ENCODE results near the gene CWC25.
A peak's percentile ranks its signal among the peaks of the same experiment; 100 is the strongest.

Gene CWC25

GRCh38 chr17:38799501-38800236, 25.5 kb downstream of the CWC25 start, which contains the start of gene PIP4K2B:
Gene PIP4K2B (minus strand): TSS chr17:38799556. CDS start chr17:38799424, 132 bp downstream.
- no peak for TF ChIP-seq CTCF (IDR thresholded peaks at IDR 0.05; ENCODE audit: low read depth, low read length)
- peak; percentile 98 for DNase-seq (ENCODE audit: extremely low read depth, low read depth)

- TF ChIP-seq CTCF (IDR thresholded peaks at IDR 0.05; ENCODE audit: low read depth, low read length), result no peak
- DNase-seq (ENCODE audit: extremely low read depth, low read depth), result no peak
Measured at GRCh38 chr17:38798614-38799500, 26.3 kb downstream of the CWC25 start.

GRCh38 chr17:38797828-38798227, 27.3 kb downstream of the CWC25 start:
- TF ChIP-seq CTCF (IDR thresholded peaks at IDR 0.05; ENCODE audit: low read depth, low read length), result no peak
- DNase-seq (ENCODE audit: extremely low read depth, low read depth), result no peak

- DNase-seq (ENCODE audit: extremely low read depth, low read depth), result no peak
Measured at GRCh38 chr17:38797158-38797490, 28.0 kb downstream of the CWC25 start.

GRCh38 chr17:38796451-38797157, 28.5 kb downstream of the CWC25 start:
- TF ChIP-seq CTCF (IDR thresholded peaks at IDR 0.05; ENCODE audit: low read depth, low read length), result no peak
- DNase-seq (ENCODE audit: extremely low read depth, low read depth), result no peak

More at GRCh38 chr17:38797158-38797490, 28.0 kb downstream of the CWC25 start:
- no peak for TF ChIP-seq CTCF (IDR thresholded peaks at IDR 0.05; ENCODE audit: low read depth, low read length)

- DNase-seq (ENCODE audit: extremely low read depth, low read depth), result no peak
Measured at GRCh38 chr17:38794221-38794620, 30.9 kb downstream of the CWC25 start.

More at GRCh38 chr17:38794221-38794620, 30.9 kb downstream of the CWC25 start:
- TF ChIP-seq CTCF (IDR thresholded peaks at IDR 0.05; ENCODE audit: low read depth, low read length), result no peak

Data from AG09319 (cell line).